Left ventricle myocardium inferior (tissue), 1 donor: ENCODE data around the gene GTF2F2. TPM values are rescaled to one million over a fixed set of nuclear protein-coding genes. Genes with fewer than 3 reads are reported as not detected.

Experiments
- DNase-seq: peaks from one replicate; pipeline ENCODE4 v3.0.0-alpha.2; 2020
- H3K27ac ChIP-seq: fragments of 200-600 bp; replicated peaks from 2 replicates; pipeline ENCODE4 v1.8.0; 2021
- H3K27me3 ChIP-seq: fragments of 200-600 bp; 2 replicates; pipeline ENCODE4 v1.8.0; 2021; ENCODE audit warnings: low read depth
- H3K36me3 ChIP-seq: fragments of 200-600 bp; 2 replicates; pipeline ENCODE4 v1.8.0; 2021
- H3K4me1 ChIP-seq: fragments of 200-600 bp; 2 replicates; pipeline ENCODE4 v1.8.0; 2021
- H3K4me3 ChIP-seq: fragments of 200-600 bp; 2 replicates; pipeline ENCODE4 v1.8.0; 2021; ENCODE audit warnings: mild to moderate bottlenecking, moderate library complexity
- H3K9me3 ChIP-seq: fragments of 200-600 bp; replicated peaks from 2 replicates; pipeline ENCODE4 v1.8.0; 2021
- CTCF ChIP-seq: fragments of 200-600 bp; IDR thresholded peaks from 2 replicates; pipeline ENCODE4 v1.8.0; 2021; ENCODE audit warnings: antibody characterized with exemption, mild to moderate bottlenecking, borderline replicate concordance
- intact Hi-C: fragments of 100-400 bp; cut with micrococcal nuclease; formaldehyde crosslinking; loops from one replicate; pipeline ENCODE4 v1.11.0; 2022
- total RNA-seq: library from RNA; stranded (reverse); fragmentation: NEBNext Ultra II Directional; extraction: Animal tissue kit (Norgen Biotek cat#: 25700); gene quantifications from one replicate; pipeline ENCODE4 v1.2.1, GENCODE V29; 2021
- donor health status: DM: no; HTN: yes; CAD: no; lungs with severe emphysema.

The GTF2F2 gene
- total RNA-seq, 1 donor from 2014 or later, result 23.1 TPM

GRCh38 chr13:45300190-45300985 lies 180.1 kb downstream of the GTF2F2 start:
- no peak for DNase-seq
- H3K4me3 ChIP-seq, result no peak overlapping the region
- no peak for TF ChIP-seq CTCF
- no peaks in the 10 kb centered on the region for H3K36me3 ChIP-seq
- peaks cover 15% of the 10 kb centered on the region for H3K4me1 ChIP-seq
- no peak overlapping the region for H3K27ac ChIP-seq
- intact Hi-C loops, result no loop called here
- no peaks in the 10 kb centered on the region for H3K9me3 ChIP-seq
- H3K27me3 ChIP-seq, result no peaks in the 10 kb centered on the region

GRCh38 chr13:45301263-45301662 lies 181.0 kb downstream of the GTF2F2 start:
- Histone ChIP-seq H3K27ac (no peak overlapping the region), H3K4me1 (peaks cover 15% of the 10 kb centered on the region), H3K9me3 (no peaks in the 10 kb centered on the region), H3K27me3 (no peaks in the 10 kb centered on the region), H3K36me3 (no peaks in the 10 kb centered on the region), H3K4me3 (no peak overlapping the region)
- intact Hi-C loops, result no loop called here
- TF ChIP-seq CTCF, result no peak
- DNase-seq, result no peak

GRCh38 chr13:45302507-45302906 lies 182.2 kb downstream of the GTF2F2 start:
- H3K4me3 ChIP-seq, result no peak overlapping the region
- TF ChIP-seq CTCF, result no peak
- H3K9me3 ChIP-seq, result no peaks in the 10 kb centered on the region
- DNase-seq, result no peak
- intact Hi-C loops, result no loop called here
- H3K27ac ChIP-seq, result no peak overlapping the region
- H3K27me3 ChIP-seq, result no peaks in the 10 kb centered on the region
- no peaks in the 10 kb centered on the region for H3K36me3 ChIP-seq
- peaks cover 15% of the 10 kb centered on the region for H3K4me1 ChIP-seq

GRCh38 chr13:45303026-45303425 lies 182.7 kb downstream of the GTF2F2 start:
- H3K27me3 ChIP-seq, result no peaks in the 10 kb centered on the region
- no peaks in the 10 kb centered on the region for H3K36me3 ChIP-seq
- DNase-seq, result no peak
- peaks cover 13% of the 10 kb centered on the region for H3K4me1 ChIP-seq
- intact Hi-C loops, result no loop called here
- no peaks in the 10 kb centered on the region for H3K9me3 ChIP-seq
- H3K4me3 ChIP-seq, result no peak overlapping the region
- TF ChIP-seq CTCF, result no peak
- H3K27ac ChIP-seq, result no peak overlapping the region

- Histone ChIP-seq H3K9me3 (no peaks in the 10 kb centered on the region), H3K27me3 (no peaks in the 10 kb centered on the region), H3K4me3 (no peak overlapping the region), H3K27ac (no peak overlapping the region), H3K36me3 (no peaks in the 10 kb centered on the region), H3K4me1 (peaks cover 4% of the 10 kb centered on the region)
- TF ChIP-seq CTCF, result no peak
- intact Hi-C loops, result no loop called here
- no peak for DNase-seq
Observed at GRCh38 chr13:45303866-45304265, 183.6 kb downstream of the GTF2F2 start.
